GM18907 (cell line): ENCODE measurements around the gene DRICH1.
"Not testable (repeated sequence)": the region's sequence is repeated elsewhere in the genome, so short reads cannot be mapped to it uniquely, and the experiment has no call there.

Source experiments
- ATAC-seq: cut with Tn5 transposase; IDR thresholded peaks from one replicate; pipeline ENCODE4 v1.9.1; 2021; ENCODE audit warnings: mild to moderate bottlenecking, moderate library complexity; ENCODE audit not compliant: unreplicated experiment

DRICH1 gene

DNA sequence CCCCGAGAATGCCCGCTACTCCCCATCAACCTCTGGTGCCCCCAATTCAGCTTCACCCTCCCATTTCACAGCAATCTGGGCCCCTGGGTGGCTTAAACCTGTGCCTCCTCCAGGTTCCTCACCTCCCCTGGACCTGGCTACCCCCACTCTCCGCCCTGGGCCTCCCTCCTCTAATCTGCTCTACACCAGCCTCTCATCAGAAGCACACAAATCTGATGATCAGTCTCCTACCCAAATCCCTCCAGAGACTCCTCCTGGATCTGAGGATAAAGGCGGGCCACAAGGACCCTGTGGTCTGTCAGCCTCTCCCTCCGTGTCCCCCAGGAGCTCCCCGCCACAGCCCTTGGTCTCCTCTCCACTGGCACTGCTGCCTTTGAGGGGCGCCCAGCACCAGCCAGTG lies 28.9 kb downstream of the DRICH1 start:
- ATAC-seq, result no peak

DNA sequence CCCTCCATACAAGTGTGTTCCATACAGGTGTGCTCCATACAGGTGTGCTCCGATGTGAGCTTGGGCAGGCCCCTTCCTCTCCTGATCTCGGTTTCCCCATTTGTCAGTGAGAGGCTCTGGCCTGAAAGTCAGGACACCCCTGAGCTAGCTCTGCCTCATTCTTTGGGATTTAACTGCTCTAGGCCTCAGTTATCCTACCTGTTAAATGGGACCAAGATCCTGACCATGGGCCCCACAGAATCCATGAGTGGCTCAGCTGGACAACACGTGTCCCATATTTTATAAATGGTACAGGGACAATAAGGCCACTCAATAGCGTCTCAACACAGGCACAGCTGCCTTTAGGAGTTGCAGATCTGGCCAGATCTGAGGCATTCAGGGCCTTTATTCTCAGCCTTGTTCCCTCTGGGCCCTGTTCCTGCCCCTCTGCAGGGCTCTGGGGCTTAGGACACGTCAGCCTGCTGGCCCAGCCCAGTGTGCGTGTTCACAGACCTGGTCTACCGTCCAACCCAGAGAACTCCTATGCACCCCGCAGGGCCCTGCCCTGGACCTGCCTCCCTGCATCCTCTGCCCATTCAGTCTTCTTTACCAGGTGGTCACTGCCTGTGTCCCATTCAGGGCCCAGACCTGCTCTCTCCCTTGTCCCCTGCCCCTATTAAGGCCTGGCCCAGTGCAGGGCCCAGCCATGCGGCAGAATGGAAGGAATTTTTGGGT lies 33.2 kb downstream of the DRICH1 start:
- no peak for ATAC-seq

DNA sequence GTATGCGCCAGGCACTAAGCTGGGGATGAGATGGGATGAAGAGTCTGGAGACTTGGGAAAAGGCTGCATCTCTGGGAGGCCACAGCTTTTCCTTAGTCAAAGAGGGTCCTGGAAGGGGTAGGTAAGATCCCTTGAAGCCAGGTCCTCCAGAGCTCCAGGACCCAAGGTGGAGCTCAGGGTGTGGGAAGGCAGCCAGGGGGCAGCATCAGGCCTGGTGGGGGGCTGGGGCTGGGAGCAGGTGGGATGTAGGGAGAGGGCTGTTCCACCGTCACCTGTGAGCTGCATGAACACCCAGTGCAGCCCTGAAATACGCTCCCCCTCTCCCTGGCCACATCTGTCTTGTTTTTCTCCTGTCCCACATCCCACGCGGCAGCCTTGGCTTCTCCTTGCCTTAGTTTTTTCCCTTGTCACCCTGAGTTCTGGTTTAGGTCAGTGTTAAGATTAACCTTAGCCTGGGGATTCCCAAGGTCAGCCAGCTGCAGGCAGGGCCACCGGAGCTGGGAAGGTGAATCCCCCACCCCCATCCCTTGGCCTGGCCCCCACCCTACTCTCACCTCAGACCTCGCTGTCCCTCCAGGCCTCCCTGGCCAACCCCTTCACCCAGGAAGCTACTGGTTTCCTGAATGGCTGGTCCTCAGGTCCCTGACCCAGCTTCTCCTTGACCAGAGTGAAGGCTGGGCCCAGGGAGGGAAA lies 34.4 kb downstream of the DRICH1 start:
- ATAC-seq, result not testable (repeated sequence)

DNA sequence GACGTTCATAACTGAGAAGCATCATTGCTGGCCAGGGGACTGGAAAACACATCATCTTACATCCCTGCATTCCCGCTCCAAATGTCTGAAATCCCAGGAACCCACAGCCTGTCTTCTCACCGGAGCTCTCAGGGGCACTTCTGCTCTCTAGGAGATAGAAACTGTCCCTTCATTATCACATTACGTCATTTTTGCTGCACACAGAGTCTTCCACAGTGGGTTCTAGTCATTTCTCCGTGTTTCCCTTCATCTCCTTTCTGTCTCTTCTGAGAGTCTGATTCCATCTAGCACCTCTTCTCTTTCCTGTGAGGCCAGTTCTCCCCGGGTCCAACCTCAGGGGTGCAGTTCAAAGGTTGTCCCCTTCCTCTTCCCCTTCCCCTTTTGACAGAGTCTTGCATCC lies 36.2 kb downstream of the DRICH1 start:
- not testable (repeated sequence) for ATAC-seq

DNA sequence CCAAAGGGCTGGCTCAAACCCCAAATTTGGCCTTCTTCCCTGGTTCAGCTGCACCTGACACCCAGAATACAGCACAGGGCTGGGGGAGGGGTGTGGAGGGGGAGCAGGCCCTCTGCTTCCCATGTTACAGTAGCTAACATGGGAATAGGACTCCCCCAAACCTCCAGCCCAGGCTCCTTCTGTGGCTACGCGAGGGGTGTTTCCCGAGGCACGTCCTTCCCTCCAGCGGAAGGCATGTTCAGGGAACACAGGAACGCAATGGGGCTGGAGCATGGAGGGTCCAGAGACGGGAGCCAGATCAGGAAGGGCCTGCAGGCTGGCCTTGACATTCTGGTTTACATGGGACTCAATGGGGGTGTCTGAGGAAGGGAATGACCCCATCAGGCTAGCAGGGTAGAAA lies 40.3 kb downstream of the DRICH1 start:
- no peak for ATAC-seq

DNA sequence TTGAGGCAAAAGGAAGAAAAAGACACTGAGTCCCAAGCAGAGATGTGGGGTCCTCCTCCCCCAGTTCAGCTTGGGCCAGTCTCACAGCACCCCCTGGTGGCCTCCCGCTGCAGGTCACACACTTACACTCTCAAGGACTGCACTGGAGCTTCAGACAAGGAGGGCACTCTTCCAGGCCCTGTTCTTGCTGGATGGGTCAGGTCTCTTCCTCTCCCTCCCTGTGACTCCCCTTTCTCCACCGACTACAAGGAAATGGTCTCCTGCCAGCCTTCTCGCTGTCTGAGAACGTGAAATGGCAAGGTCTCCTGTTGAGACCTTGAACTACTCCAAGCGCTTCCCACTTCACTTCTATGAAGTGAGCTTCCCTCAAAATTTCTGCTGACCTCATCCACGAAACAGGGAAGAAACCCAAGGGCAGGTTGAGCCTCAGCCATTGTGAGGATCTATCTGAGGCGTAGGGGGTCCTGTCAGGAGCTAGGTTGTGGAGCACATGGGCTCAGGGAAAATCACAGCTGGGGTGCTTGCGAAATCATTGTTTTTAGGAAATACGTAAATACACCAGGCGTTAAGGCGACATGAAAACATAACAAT lies 40.8 kb downstream of the DRICH1 start:
- ATAC-seq, result no peak

DNA sequence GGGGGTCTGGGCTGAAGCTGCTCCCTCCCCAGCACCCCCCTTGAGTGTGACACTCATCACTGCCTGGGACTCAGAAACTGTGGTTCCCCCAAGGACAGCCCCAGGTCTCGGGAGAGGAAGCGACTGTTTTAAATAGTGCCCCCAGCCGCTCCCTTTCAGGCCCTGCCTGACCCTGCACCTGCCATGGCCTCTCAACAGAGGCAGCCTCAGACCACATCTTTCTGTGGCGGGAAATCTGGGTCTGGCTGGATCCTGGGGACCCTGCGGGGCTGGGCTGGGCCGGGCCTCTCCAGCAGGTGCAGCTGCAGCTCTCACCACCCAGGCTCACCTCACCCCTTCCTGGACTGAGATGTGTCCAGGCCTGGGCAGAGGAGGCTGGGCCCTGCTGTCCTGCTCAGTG lies 48.3 kb downstream of the DRICH1 start:
- no peak for ATAC-seq

DNA sequence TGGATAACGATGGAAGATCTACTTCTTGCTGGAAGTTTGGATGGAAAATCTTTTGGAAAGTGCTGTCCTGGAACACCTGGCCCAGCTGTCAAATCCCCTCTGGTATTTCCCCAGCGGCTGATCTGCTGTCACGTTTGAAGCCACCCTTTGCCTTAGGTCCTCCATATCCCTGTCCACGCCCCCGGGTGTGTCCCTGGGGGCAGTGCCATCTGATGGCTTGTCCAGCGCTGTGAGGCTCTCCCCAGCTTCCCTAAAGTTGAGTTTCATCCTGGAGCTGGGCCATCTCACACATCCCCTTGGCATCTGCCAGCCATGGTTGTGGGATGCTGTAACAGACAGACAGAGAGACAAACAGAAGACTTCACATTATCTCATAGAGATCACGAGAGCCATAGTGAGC lies 49.0 kb downstream of the DRICH1 start:
- no peak for ATAC-seq

DNA sequence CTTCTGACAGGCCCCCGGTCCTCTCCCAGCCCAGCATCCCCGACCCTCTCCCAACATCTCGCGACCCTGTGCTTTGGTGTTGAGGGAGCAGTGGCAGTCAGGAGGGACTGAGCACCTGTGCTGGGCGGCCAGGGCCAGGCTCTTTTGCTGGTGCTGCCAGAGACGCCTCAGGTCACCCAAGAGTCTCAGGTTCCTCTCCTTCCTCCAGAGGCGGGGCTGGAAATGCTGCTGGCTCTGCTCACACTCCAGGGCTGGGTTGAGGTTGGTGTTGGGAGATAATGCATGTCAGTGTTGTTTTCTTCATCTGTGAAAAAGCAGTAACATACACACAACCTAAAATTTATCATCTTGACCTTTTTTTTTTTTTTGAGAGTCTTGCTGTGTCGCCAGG lies 50.9 kb downstream of the DRICH1 start:
- ATAC-seq, result no peak

DNA sequence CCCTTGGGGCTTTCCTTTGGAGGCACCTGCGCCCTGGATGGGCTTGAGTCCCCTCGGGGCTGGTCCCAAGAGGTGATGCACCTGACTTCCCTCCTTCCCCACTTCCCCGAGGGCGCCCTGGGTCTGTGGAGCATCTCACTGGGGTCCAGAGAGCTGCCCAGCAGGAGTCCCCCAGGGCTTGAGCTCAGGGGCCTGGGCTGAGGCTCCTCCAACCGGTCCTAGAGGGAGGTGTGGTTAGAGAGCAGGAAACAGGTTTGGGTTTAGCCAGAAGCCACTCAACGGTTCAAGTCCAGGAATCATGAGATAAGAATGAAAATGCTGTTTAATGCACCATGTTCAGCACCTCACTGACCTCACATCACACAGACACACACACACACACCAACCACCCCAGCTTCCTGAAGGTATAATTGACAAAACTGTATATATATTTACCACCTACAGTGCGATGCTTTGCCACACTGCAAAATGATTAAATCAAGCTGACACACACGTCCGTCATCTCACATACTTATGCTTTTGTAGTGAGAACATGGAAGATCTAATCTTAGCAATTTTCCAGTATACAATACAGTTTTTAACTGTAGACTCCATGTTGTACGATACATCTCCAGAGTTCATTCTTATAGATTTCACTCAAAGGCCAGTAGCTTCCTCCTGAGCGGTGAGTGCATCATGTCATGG lies 51.4 kb downstream of the DRICH1 start:
- no peak for ATAC-seq

DNA sequence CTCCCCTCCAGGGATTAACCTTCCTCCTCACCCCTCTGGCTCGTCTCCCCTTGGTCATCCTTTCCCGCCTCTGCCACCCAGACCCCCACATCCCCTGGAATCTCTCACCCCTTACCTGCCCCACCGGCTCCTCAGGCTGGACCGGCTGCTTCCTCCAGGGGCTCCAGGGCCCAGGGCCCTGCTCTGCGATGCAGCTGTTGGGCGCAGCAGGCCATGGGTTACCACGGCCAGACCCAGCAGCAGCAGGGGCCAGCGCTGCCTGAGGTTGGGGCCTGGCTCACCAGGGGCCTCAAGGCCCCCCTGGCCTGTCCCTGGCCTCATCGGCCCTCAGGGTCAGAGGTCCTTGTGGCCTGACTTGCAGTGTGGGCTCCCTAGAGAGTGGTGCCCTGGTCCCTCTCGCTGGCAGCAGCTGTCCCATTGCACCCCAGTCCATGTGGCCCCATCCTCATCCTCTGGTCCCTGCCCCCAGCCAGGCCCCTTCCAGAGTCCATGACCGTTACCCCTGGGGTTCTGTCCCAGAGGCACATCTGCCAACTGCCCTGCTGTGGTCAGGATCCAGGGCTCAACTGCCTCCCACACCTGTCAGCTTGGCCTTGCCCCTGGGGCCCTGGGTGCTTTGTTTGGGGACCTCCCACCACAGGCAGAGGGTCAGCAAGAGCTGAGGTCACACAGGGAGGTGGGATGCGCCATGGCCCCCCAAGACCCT lies 52.1 kb downstream of the DRICH1 start, which contains the start of gene IGLL1:
IGLL1 (minus strand) TSS at position 421 of the 706 bp plus-strand sequence; CDS start at position 321, 100 bp downstream.
- no peak for ATAC-seq

DNA sequence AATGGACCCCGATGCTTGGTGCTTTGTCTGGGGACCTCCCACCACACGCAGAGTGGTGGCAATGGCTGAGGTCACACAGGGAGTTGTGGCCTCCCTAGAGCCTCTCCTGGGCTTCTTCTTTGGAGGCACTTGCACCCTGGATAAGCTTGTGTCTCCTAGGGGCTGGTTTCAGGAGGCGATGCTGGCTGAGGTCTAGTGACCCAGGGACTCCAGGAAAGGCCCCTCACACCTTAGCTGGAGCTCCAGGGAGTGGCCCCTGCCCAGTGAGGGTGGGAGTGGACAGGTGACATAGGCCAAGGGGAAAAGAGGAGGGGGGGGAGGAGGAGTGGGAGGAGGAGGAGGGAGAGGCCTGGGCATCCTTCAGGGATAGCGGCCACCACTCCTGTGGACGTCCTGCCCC lies 52.8 kb downstream of the DRICH1 start:
- ATAC-seq, result no peak

DNA sequence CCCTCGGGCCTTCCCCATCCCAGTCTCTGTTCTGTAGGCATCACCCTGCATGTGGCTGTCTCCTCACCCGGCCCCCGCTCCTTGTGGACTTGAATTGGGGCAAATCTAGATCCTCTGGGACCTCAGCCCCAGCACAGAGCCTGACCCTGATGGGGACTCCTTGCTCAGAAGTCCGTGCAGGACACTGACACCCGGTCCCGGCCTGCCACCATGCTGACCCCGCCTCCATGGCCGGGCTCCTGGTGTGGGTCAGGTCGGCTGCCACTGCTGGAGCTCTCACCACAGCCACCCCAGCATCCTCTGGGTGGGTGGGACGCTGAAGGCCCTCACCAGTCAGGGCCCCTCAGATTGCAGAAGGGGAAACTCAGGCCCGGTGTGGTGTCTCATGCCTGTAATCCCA lies 53.8 kb downstream of the DRICH1 start:
- ATAC-seq, result no peak

DNA sequence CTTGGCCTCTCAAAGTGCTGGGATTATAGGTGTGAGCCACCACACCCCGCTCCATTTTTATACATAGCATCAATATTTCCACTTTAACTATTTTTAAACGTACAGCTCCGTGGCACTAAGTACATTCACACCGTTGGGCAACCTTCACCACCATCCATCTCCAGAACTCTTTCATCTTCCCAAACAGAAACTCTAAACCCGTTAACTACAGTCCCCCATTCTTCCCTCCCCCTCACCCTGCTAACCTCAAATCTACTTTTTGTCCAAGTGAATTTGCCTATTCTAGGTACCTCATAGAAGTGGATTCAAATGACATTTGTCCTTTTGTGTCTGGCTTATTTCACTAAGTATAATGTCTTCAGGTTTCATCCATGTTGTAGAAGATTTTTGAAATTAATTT lies 55.4 kb downstream of the DRICH1 start:
- ATAC-seq, result no peak

DNA sequence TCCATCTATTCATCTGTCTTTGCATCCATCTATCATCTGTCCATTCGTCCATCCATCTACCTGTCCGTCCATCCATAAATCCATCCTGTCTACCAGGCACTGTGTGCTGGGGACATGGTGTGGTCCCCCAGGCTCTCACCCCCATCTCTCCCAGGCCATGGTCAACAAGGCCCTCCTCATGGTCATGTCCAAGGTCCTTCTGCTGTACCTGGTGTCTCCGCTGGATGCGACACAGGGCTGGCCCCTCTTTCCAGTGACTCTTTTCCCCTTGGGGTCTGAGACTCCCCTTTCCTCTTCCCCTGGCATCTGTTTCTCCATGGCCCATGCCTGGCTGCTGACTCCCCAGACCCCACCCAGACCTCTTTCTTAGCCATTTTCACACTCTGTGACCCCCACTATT lies 56.5 kb downstream of the DRICH1 start:
- no peak for ATAC-seq

DNA sequence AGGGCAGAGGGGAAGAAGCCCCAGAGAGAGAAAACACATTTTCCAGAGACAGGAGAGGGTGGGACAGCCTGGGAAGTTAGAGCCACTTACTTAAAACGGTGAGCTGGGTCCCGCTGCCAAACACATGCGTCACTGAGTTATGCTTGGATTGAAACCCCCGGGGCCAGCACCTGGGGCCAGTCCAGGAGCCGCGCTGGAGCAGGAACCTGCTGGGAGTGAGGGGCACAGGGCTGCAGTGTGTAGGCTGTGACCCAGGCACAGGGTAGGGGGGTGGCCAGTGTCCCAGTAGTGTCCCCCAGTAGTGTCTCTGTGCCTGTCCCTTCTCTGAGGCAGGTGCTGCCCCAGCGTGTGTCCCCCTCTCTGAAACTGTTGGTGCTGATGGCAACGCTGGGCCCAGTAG lies 57.2 kb downstream of the DRICH1 start:
- ATAC-seq, result no peak

DNA sequence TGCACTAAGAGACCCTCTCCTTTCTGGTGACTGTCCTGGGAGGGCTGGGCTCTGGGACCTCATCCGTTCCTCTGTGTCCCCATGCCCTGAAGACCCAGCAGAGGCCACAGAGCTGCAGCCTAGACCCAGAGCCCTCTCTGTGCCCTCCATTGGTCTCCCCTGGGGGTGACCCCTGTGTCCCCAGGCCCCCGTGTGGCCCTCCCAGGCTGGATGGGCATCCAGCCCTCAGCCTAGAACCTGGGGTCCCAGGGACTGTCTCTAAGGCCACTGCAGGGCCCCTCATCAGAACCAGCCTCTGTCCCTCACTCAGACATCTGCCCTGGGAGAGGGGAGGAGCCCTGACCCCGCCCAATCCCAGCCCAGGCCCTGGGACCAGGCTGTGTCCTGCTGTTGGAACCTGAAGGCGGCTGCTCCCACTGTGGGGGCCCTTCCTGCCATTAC lies 57.7 kb downstream of the DRICH1 start:
- no peak for ATAC-seq

DNA sequence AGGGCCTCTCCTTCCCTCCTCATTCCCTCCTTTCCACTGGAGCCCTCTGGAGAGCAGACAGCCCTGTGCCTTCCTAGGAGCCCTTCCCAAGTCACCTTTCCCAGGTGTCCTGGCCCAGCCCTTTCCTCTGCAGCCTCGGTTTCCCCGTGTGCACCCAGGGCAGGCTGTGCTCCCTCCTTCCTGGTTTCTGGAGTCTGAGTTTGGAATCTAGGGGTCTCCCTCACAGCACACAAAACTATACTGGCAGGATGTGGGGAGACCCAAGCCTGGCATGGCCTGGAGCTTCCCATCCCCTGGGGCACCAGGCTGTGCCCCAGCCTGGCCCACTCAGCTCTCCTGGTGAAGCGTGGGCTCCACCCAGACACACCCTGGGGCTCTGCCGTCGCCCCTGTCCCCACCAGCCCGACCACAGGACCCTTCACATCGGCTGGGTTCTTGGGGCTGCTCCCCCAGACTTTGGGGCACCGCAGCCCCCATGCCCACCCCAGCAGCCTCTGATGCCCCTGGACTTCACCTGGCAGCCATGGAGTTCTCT lies 58.4 kb downstream of the DRICH1 start:
- not testable (repeated sequence) for ATAC-seq

DNA sequence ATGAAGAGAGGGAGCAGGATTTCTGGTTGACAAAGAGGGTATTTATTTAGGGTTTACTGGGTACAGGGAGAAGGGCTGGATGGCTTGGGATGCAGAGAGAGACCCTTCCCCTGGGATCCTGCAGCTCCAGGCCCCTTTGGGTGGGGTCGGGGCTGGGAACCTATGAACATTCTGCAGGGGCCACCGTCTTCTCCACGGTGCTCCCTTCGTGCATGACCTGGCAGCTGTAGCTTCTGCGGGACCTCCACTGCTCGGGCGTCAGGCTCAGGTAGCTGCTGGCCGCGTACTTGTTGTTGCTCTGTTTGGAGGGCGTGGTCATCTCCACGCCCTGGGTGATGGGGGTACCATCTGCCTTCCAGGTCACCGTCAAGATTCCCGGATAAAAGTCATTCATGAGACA lies 59.0 kb downstream of the DRICH1 start:
- not testable (repeated sequence) for ATAC-seq

DNA sequence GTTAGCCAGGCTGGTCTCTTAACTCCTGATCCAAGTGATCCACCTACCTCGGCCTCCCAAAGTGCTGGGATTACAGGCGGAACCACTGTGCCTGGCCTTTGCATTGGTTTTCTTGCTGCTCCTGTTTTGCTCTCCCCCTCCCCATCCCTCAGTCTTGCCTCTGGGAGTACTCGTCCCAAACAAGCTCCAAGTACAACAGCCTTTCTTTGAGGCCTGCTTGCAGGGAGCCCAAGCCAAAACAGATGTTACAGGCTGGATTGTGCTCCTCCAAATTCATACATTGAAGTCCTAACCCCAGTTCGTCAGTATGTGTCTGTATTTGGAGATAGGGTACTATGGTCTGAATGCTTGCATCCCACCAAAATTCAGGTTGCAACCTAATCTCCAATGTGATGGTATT lies 60.6 kb downstream of the DRICH1 start:
- ATAC-seq, result no peak

DNA sequence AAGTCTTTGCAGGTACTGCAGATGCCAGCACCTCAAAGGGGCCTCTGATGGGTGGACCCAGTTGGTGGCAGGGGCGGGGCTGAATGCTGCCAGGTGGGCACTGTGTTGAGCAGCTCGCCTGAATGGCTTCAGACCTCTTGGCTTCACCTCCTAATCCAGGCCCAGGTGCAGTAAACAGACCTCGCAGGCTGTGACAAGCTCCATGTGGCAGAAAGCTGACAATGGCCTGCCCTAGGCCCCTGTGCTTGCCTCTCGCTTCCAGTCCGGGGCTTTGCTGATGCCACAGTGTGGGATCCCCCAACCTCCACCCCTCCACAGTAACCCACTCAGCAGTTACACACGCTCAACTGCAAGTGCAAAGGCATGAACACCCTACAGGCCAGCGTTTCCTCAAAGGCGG lies 61.4 kb downstream of the DRICH1 start:
- ATAC-seq, result no peak
